GM21717 (cell line): ENCODE data around the gene SEC61B.
A peak's percentile ranks its signal among the peaks of the same experiment; 100 is the strongest.
"Not testable (repeated sequence)": the region's sequence is repeated elsewhere in the genome, so short reads cannot be mapped to it uniquely, and the experiment has no call there.

Source experiments
- ATAC-seq: cut with Tn5 transposase; IDR thresholded peaks from one replicate; pipeline ENCODE4 v1.9.1; 2021; ENCODE audit warnings: mild to moderate bottlenecking, moderate library complexity; ENCODE audit not compliant: unreplicated experiment

The SEC61B gene

GRCh38 chr9:99190597-99191283 is 31.3 kb upstream of the SEC61B start:
- ATAC-seq = no peak

GRCh38 chr9:99192786-99193465 is 29.2 kb upstream of the SEC61B start:
- no peak for ATAC-seq

GRCh38 chr9:99193466-99193821 is 28.6 kb upstream of the SEC61B start:
- ATAC-seq = no peak

GRCh38 chr9:99196484-99196883 is 25.6 kb upstream of the SEC61B start:
- ATAC-seq = not testable (repeated sequence)

- ATAC-seq = no peak
Observed at GRCh38 chr9:99197124-99197630, 24.9 kb upstream of the SEC61B start.

- ATAC-seq = no peak
Observed at GRCh38 chr9:99197987-99198386, 24.1 kb upstream of the SEC61B start.

- no peak for ATAC-seq
Observed at GRCh38 chr9:99199938-99200539, 22.0 kb upstream of the SEC61B start.

GRCh38 chr9:99201603-99202002 is 20.5 kb upstream of the SEC61B start:
- ATAC-seq = no peak

- no peak for ATAC-seq
Observed at GRCh38 chr9:99210572-99210971, 11.5 kb upstream of the SEC61B start.

- ATAC-seq = no peak
Observed at GRCh38 chr9:99211746-99212145, 10.3 kb upstream of the SEC61B start.

GRCh38 chr9:99213197-99213596 is 8.9 kb upstream of the SEC61B start:
- ATAC-seq = no peak

- no peak for ATAC-seq
Observed at GRCh38 chr9:99216073-99216472, 6.0 kb upstream of the SEC61B start.

- no peak for ATAC-seq
Observed at GRCh38 chr9:99220011-99220410, 2.1 kb upstream of the SEC61B start.

GRCh38 chr9:99221266-99221620 is 839 bp upstream of the SEC61B start:
- ATAC-seq = no peak

- ATAC-seq = peak; percentile 29
Observed at GRCh38 chr9:99222416-99223270, 561 bp downstream of the SEC61B start.

GRCh38 chr9:99224445-99224844 is 2.4 kb downstream of the SEC61B start:
- no peak for ATAC-seq

GRCh38 chr9:99226054-99226453 is 4.0 kb downstream of the SEC61B start:
- ATAC-seq = no peak

GRCh38 chr9:99230206-99230605 is 8.1 kb downstream of the SEC61B start:
- ATAC-seq = no peak

- ATAC-seq = no peak
Observed at GRCh38 chr9:99231711-99232110, 9.6 kb downstream of the SEC61B start.

GRCh38 chr9:99234618-99235017 is 12.5 kb downstream of the SEC61B start:
- no peak for ATAC-seq

GRCh38 chr9:99235069-99235468 is 13.0 kb downstream of the SEC61B start:
- ATAC-seq = no peak
